Measurements from ENCODE around the gene ST3GAL3. TPM values are rescaled to one million over a fixed set of nuclear protein-coding genes. Genes with fewer than 3 reads are reported as not detected.

Gene ST3GAL3
- total and polyA plus RNA-seq, 2 experiments from 2014 or later, result 4.5 to 7.0 TPM

GRCh38 chr1:43980255-43981134 is 273.2 kb downstream of the ST3GAL3 start (continued):
- TF ChIP-seq, protein P1, sequence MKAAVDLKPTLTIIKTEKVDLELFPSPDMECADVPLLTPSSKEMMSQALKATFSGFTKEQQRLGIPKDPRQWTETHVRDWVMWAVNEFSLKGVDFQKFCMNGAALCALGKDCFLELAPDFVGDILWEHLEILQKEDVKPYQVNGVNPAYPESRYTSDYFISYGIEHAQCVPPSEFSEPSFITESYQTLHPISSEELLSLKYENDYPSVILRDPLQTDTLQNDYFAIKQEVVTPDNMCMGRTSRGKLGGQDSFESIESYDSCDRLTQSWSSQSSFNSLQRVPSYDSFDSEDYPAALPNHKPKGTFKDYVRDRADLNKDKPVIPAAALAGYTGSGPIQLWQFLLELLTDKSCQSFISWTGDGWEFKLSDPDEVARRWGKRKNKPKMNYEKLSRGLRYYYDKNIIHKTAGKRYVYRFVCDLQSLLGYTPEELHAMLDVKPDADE (IDR thresholded peaks at IDR 0.05), result no peak
- TF ChIP-seq POLR2AphosphoS5 (IDR thresholded peaks at IDR 0.05; ENCODE audit: low read depth), result no peak
- TF ChIP-seq REST (IDR thresholded peaks at IDR 0.05; ENCODE audit: unreplicated experiment), result no peak
- TF ChIP-seq, protein P2, sequence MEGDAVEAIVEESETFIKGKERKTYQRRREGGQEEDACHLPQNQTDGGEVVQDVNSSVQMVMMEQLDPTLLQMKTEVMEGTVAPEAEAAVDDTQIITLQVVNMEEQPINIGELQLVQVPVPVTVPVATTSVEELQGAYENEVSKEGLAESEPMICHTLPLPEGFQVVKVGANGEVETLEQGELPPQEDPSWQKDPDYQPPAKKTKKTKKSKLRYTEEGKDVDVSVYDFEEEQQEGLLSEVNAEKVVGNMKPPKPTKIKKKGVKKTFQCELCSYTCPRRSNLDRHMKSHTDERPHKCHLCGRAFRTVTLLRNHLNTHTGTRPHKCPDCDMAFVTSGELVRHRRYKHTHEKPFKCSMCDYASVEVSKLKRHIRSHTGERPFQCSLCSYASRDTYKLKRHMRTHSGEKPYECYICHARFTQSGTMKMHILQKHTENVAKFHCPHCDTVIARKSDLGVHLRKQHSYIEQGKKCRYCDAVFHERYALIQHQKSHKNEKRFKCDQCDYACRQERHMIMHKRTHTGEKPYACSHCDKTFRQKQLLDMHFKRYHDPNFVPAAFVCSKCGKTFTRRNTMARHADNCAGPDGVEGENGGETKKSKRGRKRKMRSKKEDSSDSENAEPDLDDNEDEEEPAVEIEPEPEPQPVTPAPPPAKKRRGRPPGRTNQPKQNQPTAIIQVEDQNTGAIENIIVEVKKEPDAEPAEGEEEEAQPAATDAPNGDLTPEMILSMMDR (conservative IDR thresholded peaks at IDR 0.05; ENCODE audit: low read depth in 2 of 2), result no peak
- TF ChIP-seq ZNF114 (CRISPR knock-in tag; IDR thresholded peaks at IDR 0.05), result no peak
- no peak for TF ChIP-seq CREB1 (CRISPR knock-in tag; IDR thresholded peaks at IDR 0.05; ENCODE audit: low read depth)

Small RNA genes lying within 50 kb of the gene (microRNA-seq; reads per million reads assigned to microRNA genes)
- gene MIR6079, result not detected

Small RNA genes lying within 50 kb of the gene (small RNA-seq; reads per million reads assigned to genes)
- gene AL451062.2 (ENCODE audit: low replicate concordance) (not detected), gene RF00026 (ENCODE audit: low replicate concordance) (not detected)

Other genes starting within 250 kb of the ST3GAL3 start
- gene PTPRF, start 176.7 kb upstream of the ST3GAL3 start, total RNA-seq (2014; rRNA removed; shearing (Covaris generic)), result 154 and 173 TPM in 2 replicates
- 48.7 and 52.4 TPM in 2 replicates for gene PTPRF, start 176.7 kb upstream of the ST3GAL3 start, polyA plus RNA-seq (2016; fragmentation: Nextera tagmentation; extraction: Ambion mirVana)
- 97.7 and 106 TPM in 2 replicates for gene KDM4A, start 57.4 kb upstream of the ST3GAL3 start, total RNA-seq (2014; rRNA removed; shearing (Covaris generic))
- gene KDM4A, start 57.4 kb upstream of the ST3GAL3 start, polyA plus RNA-seq (2016; fragmentation: Nextera tagmentation; extraction: Ambion mirVana), result 47.7 and 52.2 TPM in 2 replicates
- gene ARTN, start 226.3 kb downstream of the ST3GAL3 start, total RNA-seq (2014; rRNA removed; shearing (Covaris generic)), result 10.4 and 35.7 TPM in 2 replicates
- gene ARTN, start 226.3 kb downstream of the ST3GAL3 start, polyA plus RNA-seq (2016; fragmentation: Nextera tagmentation; extraction: Ambion mirVana), result 6.7 and 7.6 TPM in 2 replicates
- gene IPO13, start 239.4 kb downstream of the ST3GAL3 start, total RNA-seq (2014; rRNA removed; shearing (Covaris generic)), result 17.9 and 22.8 TPM in 2 replicates
- gene IPO13, start 239.4 kb downstream of the ST3GAL3 start, polyA plus RNA-seq (2016; fragmentation: Nextera tagmentation; extraction: Ambion mirVana), result 10.4 and 12.5 TPM in 2 replicates

Measured in GM23338 (cell line).